HepG2 (cell line): ENCODE measurements around the gene HINT2. TPM values are rescaled to one million over a fixed set of nuclear protein-coding genes. Genes with fewer than 3 reads are reported as not detected.

Experiments
- ATAC-seq: fragments of 200-7000 bp; cut with Tn5 transposase; 3 replicates; pipeline ENCODE4 v1.9.1; 2020; ENCODE audit warnings: mild to moderate bottlenecking, moderate library complexity
- BruUV-seq: library from RNA; stranded (reverse); fragments of 400-500 nt; replicated peaks from 2 replicates; lab custom pipeline; 2021; lab: Mats Ljungman, UMichigan
- CTCF ChIA-PET: fragments of 300-600 bp; formaldehyde crosslinking; extraction: SDS; loops from one replicate; lab custom pipeline; 2021; ENCODE audit warnings: low total read pairs, inconsistent platforms, low intra/inter-chr PET ratio; lab: Yijun Ruan, JAX
- POLR2A ChIA-PET: fragments of 350-600 bp; sonication (Branson Sonifier 250); formaldehyde crosslinking; loops from one replicate; lab custom pipeline; 2020; ENCODE audit warnings: antibody characterized with exemption, inconsistent platforms; lab: Yijun Ruan, JAX
- DNase-seq: peaks from one replicate; pipeline ENCODE4 v3.0.0-alpha.2; 2015; ENCODE audit warnings: low spot score
- FAIRE-seq: peaks from 3 replicates; lab custom pipeline; 2011; peaks lifted over from hg19 to GRCh38; lab: Jason Lieb, UNC
- H2AFZ ChIP-seq: one replicate; pipeline ENCODE4 v1.6.1; 2011; ENCODE audit warnings: low read length, inconsistent platforms
- H3K27ac ChIP-seq: fragments of 300-600 bp; 3 replicates; pipeline ENCODE4 v1.8.0; 2011; ENCODE audit warnings: mixed run types, mild to moderate bottlenecking, mixed read lengths, low read length, inconsistent platforms; ENCODE audit not compliant: insufficient read depth; ENCODE audit errors: extremely low read length
- H3K27me3 ChIP-seq, 2 experiments: fragments of 200-600 bp in 1 of 2; 2 replicates in 1 of 2; 3 replicates in 1 of 2; pipeline versions ENCODE4 v1.6.0 to v1.8.0; 2011; ENCODE audit warnings: low read length in 2 of 2, mild to moderate bottlenecking in 2 of 2, moderate library complexity in 2 of 2, inconsistent platforms in 1 of 2; ENCODE audit not compliant: insufficient read depth in 2 of 2, control insufficient read depth in 1 of 2
- H3K36me3 ChIP-seq, 2 experiments: fragments of 200-600 bp in 1 of 2; replicated peaks in 1 of 2; 2 replicates in 1 of 2; 3 replicates in 1 of 2; pipeline versions ENCODE4 v1.5.1 to v1.8.0; 2011; ENCODE audit warnings: low read length in 2 of 2, inconsistent platforms in 1 of 2; ENCODE audit not compliant: insufficient read depth in 2 of 2, control insufficient read depth in 1 of 2
- H3K4me1 ChIP-seq: 2 replicates; pipeline ENCODE4 v1.5.1; 2012; ENCODE audit warnings: low read length, inconsistent platforms; ENCODE audit not compliant: insufficient read depth
- H3K4me2 ChIP-seq: 2 replicates; pipeline ENCODE4 v1.6.0; 2011; ENCODE audit warnings: low read depth, low read length, inconsistent platforms
- H3K4me3 ChIP-seq, 3 experiments: fragments of 200-600 bp in 1 of 3; sonication (generic), shearing (Covaris generic) in 1 of 3; replicated peaks in 1 of 3; 2 replicates each; pipeline ENCODE4 v1.5.1; 2011 to 2016; ENCODE audit warnings: low read length in 3 of 3, inconsistent platforms in 2 of 3, low read depth in 2 of 3, mild to moderate bottlenecking in 2 of 3, control low read depth in 1 of 3, mixed read lengths in 1 of 3; ENCODE audit not compliant: insufficient read depth in 1 of 3
- H3K79me2 ChIP-seq: one replicate; pipeline ENCODE4 v1.6.1; 2011; ENCODE audit warnings: low read length, inconsistent platforms; ENCODE audit not compliant: insufficient read depth
- H3K9ac ChIP-seq: 2 replicates; pipeline ENCODE4 v1.6.0; 2011; ENCODE audit warnings: mild to moderate bottlenecking, low read depth, low read length, inconsistent platforms; ENCODE audit not compliant: insufficient read depth
- H3K9me3 ChIP-seq: 2 replicates; pipeline ENCODE4 v1.5.1; 2012; ENCODE audit warnings: mild to moderate bottlenecking, low read length
- H4K20me1 ChIP-seq: 2 replicates; pipeline ENCODE4 v1.6.0; 2011; ENCODE audit warnings: inconsistent platforms, mild to moderate bottlenecking, low read length, moderate library complexity; ENCODE audit not compliant: insufficient read depth
- FIP1L1 ChIP-seq: fragments of 200-400 bp; formaldehyde crosslinking; IDR thresholded peaks from 2 replicates; pipeline ENCODE4 v1.6.1; 2018; ENCODE audit warnings: low read depth, mild to moderate bottlenecking, low read length, moderate library complexity, borderline replicate concordance; ENCODE audit not compliant: insufficient read depth
- NAIF1 ChIP-seq: sonication (generic); formaldehyde crosslinking; IDR thresholded peaks from 2 replicates; pipeline ENCODE4 v1.5.0; 2020; ENCODE audit warnings: mild to moderate bottlenecking, missing genetic modification reagents, borderline replicate concordance
- PPARG ChIP-seq: conservative IDR thresholded peaks from 2 replicates; pipeline ENCODE4 v1.6.1; 2016; ENCODE audit warnings: missing biosample characterization, missing genetic modification reagents
- PRMT3 ChIP-seq: sonication (generic); formaldehyde crosslinking; IDR thresholded peaks from 2 replicates; pipeline ENCODE4 v1.8.1; 2022; ENCODE audit warnings: low read depth, mild to moderate bottlenecking, moderate library complexity, missing genetic modification reagents, borderline replicate concordance
- RFXAP ChIP-seq: sonication (generic); formaldehyde crosslinking; IDR thresholded peaks from 2 replicates; pipeline ENCODE4 v1.4.0; 2020; ENCODE audit warnings: missing genetic modification reagents, borderline replicate concordance
- SMAD9 ChIP-seq: sonication (generic); formaldehyde crosslinking; IDR thresholded peaks from 2 replicates; pipeline ENCODE4 v1.5.1; 2020; ENCODE audit warnings: mild to moderate bottlenecking, missing genetic modification reagents
- SNAI1 ChIP-seq: sonication (generic); formaldehyde crosslinking; IDR thresholded peaks from 2 replicates; pipeline ENCODE4 v1.5.0; 2020; ENCODE audit warnings: mild to moderate bottlenecking, missing genetic modification reagents, borderline replicate concordance
- ZNF20 ChIP-seq: sonication (generic); formaldehyde crosslinking; IDR thresholded peaks from 2 replicates; pipeline ENCODE4 v1.4.0; 2020; ENCODE audit warnings: mild to moderate bottlenecking, moderate library complexity, missing genetic modification reagents
- ZNF224 ChIP-seq: sonication (generic); formaldehyde crosslinking; IDR thresholded peaks from 2 replicates; pipeline ENCODE4 v1.5.0; 2020; ENCODE audit warnings: mild to moderate bottlenecking, missing genetic modification reagents
- ZNF296 ChIP-seq: sonication (generic); formaldehyde crosslinking; conservative IDR thresholded peaks from 2 replicates; pipeline ENCODE4 v1.5.0; 2020; ENCODE audit warnings: mild to moderate bottlenecking, missing genetic modification reagents
- ZNF567 ChIP-seq: sonication (generic); formaldehyde crosslinking; IDR thresholded peaks from 2 replicates; pipeline ENCODE4 v1.8.1; 2023; ENCODE audit warnings: mild to moderate bottlenecking, missing genetic modification reagents, borderline replicate concordance
- WGBS: methylation state at CpG from one replicate; pipeline ENCODE4 v1.1.6; 2017; ENCODE audit warnings: low lambda C conversion rate; 5-methylcytosine and 5-hydroxymethylcytosine counted together
- in situ Hi-C: cut with HindIII; loops from 2 replicates; pipeline ENCODE4 v1.10.0; 2017; ENCODE audit warnings: low pct_unique_long_range_greater_than_20kb; ENCODE audit not compliant: extremely low pct_ligation_motif_present
- intact Hi-C: fragments of 100-400 bp; cut with micrococcal nuclease; formaldehyde crosslinking; loops from one replicate; pipeline ENCODE4 v1.10.0; 2022; ENCODE audit not compliant: unreplicated experiment
- polyA plus RNA-seq, 8 experiments: library from polyadenylated mRNA; depleted of rRNA in 3 of 8; stranded (reverse) in 7 of 8; unstranded in 1 of 8; fragments of >200 nt; fragmentation: Illumina TruSeq in 4 of 8; extraction: Trizol in 4 of 8; gene quantifications; 2 replicates each; pipeline versions ENCODE4 v1.2.1 to v1.2.3, GENCODE V29; 2011 to 2016; ENCODE audit warnings: low read depth in 4 of 8, missing spikeins in 1 of 8, mixed read lengths in 1 of 8; ENCODE audit not compliant: insufficient read depth in 1 of 8
- total RNA-seq, 5 experiments: library from RNA; depleted of rRNA; stranded (reverse); fragments of >200 nt; fragmentation: Illumina TruSeq; extraction: Trizol; gene quantifications; 2 replicates each; pipeline ENCODE4 v1.2.3, GENCODE V29; 2016; ENCODE audit warnings: low read depth in 1 of 5
- TF ChIP-seq, protein P1 (sequence below): sonication (generic); formaldehyde crosslinking; conservative IDR thresholded peaks from 2 replicates; pipeline ENCODE4 v1.4.0; 2020; ENCODE audit warnings: missing genetic modification reagents
- TF ChIP-seq, protein P2 (sequence below): sonication (generic); formaldehyde crosslinking; IDR thresholded peaks from 2 replicates; pipeline ENCODE4 v1.5.0; 2020; ENCODE audit warnings: mild to moderate bottlenecking, missing genetic modification reagents, borderline replicate concordance
- TF ChIP-seq, protein P3 (sequence below), 2 experiments: fragments of 450-650 bp in 1 of 2; sonication (generic) in 1 of 2; formaldehyde crosslinking; IDR thresholded peaks; 2 replicates each; pipeline versions ENCODE4 v1.5.0 to v1.8.0; 2020 to 2022; ENCODE audit warnings: mild to moderate bottlenecking in 1 of 2, missing genetic modification reagents in 1 of 2

Gene HINT2
- total and polyA plus RNA-seq, 2 of the 13 experiments (the other 11 are each of a cell fraction or from before 2014, with no cell fraction given), result 37.9 to 56.2 TPM

DNA sequence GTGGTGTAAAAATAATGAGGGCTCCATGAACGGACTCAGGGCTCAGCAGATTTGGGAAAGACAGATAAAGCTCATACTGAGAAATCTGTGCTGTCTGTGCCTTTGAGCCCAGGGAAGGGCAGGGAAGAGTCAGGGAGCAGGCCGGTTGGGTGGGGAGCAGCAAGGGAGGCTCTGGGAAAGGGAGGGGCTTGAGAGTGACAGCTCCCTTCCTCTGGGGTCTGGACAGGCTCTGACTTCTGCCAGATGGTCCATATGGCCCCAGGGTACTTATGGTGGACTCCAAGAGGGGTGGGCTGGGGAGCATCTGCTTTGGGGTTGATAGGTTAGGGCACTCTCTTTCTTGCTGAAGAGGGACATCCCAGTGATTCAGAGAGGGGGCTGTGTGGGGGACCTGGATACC, 21.4 kb downstream of the HINT2 start:
- POLR2A ChIA-PET, result no interaction called here
- Histone ChIP-seq H3K9me3 (no peaks in the 10 kb centered on the region), H4K20me1 (no peaks in the 10 kb centered on the region), H3K27me3 (no peaks in the 10 kb centered on the region), H3K79me2 (no peaks in the 10 kb centered on the region), H3K9ac (no peak overlapping the region), H2AFZ (no peak overlapping the region), H3K4me2 (no peak overlapping the region), H3K4me1 (no peaks in the 10 kb centered on the region; the same call in 1 of the 2 replicates), H3K27ac (no peak overlapping the region), H3K4me3 (no peak overlapping the region), H3K36me3 (peaks cover 1 to 6% of the 10 kb centered on the region in 2 experiments; a peak in 1 of 5 replicates)
- no TSS peak for BruUV-seq
- CTCF ChIA-PET, result no interaction called here
- ATAC-seq (no peak), FAIRE-seq (no peak), DNase-seq (no peak)
- in situ Hi-C loops (no loop called here), intact Hi-C loops (no loop called here)
- 95% methylated on average over 2 of the region's 2 CpGs for WGBS
- TF ChIP-seq, protein P1, sequence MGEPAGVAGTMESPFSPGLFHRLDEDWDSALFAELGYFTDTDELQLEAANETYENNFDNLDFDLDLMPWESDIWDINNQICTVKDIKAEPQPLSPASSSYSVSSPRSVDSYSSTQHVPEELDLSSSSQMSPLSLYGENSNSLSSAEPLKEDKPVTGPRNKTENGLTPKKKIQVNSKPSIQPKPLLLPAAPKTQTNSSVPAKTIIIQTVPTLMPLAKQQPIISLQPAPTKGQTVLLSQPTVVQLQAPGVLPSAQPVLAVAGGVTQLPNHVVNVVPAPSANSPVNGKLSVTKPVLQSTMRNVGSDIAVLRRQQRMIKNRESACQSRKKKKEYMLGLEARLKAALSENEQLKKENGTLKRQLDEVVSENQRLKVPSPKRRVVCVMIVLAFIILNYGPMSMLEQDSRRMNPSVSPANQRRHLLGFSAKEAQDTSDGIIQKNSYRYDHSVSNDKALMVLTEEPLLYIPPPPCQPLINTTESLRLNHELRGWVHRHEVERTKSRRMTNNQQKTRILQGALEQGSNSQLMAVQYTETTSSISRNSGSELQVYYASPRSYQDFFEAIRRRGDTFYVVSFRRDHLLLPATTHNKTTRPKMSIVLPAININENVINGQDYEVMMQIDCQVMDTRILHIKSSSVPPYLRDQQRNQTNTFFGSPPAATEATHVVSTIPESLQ (CRISPR knock-in tag), result no peak
- no peak for TF ChIP-seq PPARG (CRISPR knock-in tag)
- TF ChIP-seq ZNF567, result no peak
- no peak for TF ChIP-seq SNAI1 (CRISPR knock-in tag)
- no peak for TF ChIP-seq SMAD9 (CRISPR knock-in tag)
- no peak for TF ChIP-seq ZNF224 (CRISPR knock-in tag)
- TF ChIP-seq NAIF1 (CRISPR knock-in tag), result no peak
- TF ChIP-seq ZNF296 (CRISPR knock-in tag), result no peak
- TF ChIP-seq, protein P2, sequence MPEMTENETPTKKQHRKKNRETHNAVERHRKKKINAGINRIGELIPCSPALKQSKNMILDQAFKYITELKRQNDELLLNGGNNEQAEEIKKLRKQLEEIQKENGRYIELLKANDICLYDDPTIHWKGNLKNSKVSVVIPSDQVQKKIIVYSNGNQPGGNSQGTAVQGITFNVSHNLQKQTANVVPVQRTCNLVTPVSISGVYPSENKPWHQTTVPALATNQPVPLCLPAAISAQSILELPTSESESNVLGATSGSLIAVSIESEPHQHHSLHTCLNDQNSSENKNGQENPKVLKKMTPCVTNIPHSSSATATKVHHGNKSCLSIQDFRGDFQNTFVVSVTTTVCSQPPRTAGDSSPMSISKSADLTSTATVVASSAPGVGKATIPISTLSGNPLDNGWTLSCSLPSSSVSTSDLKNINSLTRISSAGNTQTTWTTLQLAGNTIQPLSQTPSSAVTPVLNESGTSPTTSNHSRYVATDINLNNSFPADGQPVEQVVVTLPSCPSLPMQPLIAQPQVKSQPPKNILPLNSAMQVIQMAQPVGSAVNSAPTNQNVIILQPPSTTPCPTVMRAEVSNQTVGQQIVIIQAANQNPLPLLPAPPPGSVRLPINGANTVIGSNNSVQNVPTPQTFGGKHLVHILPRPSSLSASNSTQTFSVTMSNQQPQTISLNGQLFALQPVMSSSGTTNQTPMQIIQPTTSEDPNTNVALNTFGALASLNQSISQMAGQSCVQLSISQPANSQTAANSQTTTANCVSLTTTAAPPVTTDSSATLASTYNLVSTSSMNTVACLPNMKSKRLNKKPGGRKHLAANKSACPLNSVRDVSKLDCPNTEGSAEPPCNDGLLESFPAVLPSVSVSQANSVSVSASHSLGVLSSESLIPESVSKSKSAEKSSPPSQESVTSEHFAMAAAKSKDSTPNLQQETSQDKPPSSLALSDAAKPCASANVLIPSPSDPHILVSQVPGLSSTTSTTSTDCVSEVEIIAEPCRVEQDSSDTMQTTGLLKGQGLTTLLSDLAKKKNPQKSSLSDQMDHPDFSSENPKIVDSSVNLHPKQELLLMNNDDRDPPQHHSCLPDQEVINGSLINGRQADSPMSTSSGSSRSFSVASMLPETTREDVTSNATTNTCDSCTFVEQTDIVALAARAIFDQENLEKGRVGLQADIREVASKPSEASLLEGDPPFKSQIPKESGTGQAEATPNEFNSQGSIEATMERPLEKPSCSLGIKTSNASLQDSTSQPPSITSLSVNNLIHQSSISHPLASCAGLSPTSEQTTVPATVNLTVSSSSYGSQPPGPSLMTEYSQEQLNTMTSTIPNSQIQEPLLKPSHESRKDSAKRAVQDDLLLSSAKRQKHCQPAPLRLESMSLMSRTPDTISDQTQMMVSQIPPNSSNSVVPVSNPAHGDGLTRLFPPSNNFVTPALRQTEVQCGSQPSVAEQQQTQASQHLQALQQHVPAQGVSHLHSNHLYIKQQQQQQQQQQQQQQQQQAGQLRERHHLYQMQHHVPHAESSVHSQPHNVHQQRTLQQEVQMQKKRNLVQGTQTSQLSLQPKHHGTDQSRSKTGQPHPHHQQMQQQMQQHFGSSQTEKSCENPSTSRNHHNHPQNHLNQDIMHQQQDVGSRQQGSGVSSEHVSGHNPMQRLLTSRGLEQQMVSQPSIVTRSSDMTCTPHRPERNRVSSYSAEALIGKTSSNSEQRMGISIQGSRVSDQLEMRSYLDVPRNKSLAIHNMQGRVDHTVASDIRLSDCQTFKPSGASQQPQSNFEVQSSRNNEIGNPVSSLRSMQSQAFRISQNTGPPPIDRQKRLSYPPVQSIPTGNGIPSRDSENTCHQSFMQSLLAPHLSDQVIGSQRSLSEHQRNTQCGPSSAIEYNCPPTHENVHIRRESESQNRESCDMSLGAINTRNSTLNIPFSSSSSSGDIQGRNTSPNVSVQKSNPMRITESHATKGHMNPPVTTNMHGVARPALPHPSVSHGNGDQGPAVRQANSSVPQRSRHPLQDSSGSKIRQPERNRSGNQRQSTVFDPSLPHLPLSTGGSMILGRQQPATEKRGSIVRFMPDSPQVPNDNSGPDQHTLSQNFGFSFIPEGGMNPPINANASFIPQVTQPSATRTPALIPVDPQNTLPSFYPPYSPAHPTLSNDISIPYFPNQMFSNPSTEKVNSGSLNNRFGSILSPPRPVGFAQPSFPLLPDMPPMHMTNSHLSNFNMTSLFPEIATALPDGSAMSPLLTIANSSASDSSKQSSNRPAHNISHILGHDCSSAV, result no peak
- TF ChIP-seq, protein P3, sequence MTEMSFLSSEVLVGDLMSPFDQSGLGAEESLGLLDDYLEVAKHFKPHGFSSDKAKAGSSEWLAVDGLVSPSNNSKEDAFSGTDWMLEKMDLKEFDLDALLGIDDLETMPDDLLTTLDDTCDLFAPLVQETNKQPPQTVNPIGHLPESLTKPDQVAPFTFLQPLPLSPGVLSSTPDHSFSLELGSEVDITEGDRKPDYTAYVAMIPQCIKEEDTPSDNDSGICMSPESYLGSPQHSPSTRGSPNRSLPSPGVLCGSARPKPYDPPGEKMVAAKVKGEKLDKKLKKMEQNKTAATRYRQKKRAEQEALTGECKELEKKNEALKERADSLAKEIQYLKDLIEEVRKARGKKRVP (CRISPR knock-in tag; IDR thresholded peaks at IDR 0.05), result no peak
- TF ChIP-seq ZNF20 (CRISPR knock-in tag), result no peak
- TF ChIP-seq RFXAP (CRISPR knock-in tag), result no peak
- no peak for TF ChIP-seq PRMT3 (CRISPR knock-in tag)
- no peak for TF ChIP-seq FIP1L1
